Endodermal cell (in vitro differentiated cells): ENCODE measurements around the gene PGC. TPM values are rescaled to one million over a fixed set of nuclear protein-coding genes. Genes with fewer than 3 reads are reported as not detected.
A peak's percentile ranks its signal among the peaks of the same experiment; 100 is the strongest.

Experiments used
- DNase-seq: peaks from one replicate; pipeline ENCODE4 v3.0.0-alpha.2; 2017
- H3K27ac ChIP-seq: 2 replicates; pipeline ENCODE4 v1.5.1; 2013; ENCODE audit warnings: mild to moderate bottlenecking, low read depth, low read length, moderate library complexity
- H3K27me3 ChIP-seq: 2 replicates; pipeline ENCODE4 v1.6.1; 2013; ENCODE audit warnings: mild to moderate bottlenecking, low read length, moderate library complexity; ENCODE audit not compliant: insufficient read depth, control insufficient read depth, poor library complexity, severe bottlenecking
- H3K36me3 ChIP-seq: 2 replicates; pipeline ENCODE4 v1.7.0; 2013; ENCODE audit warnings: mild to moderate bottlenecking, low read length, moderate library complexity; ENCODE audit not compliant: control insufficient read depth, insufficient read depth
- H3K4me1 ChIP-seq: one replicate; pipeline ENCODE4 v1.7.0; 2013; ENCODE audit warnings: low read length; ENCODE audit not compliant: control insufficient read depth, insufficient read depth
- H3K4me3 ChIP-seq: 2 replicates; pipeline ENCODE4 v1.5.1; 2013; ENCODE audit warnings: mild to moderate bottlenecking, low read length, moderate library complexity
- H3K9ac ChIP-seq: 2 replicates; pipeline ENCODE4 v1.6.1; 2013; ENCODE audit warnings: mild to moderate bottlenecking, low read length, moderate library complexity; ENCODE audit not compliant: poor library complexity, severe bottlenecking; ENCODE audit errors: extremely low read depth
- H3K9me3 ChIP-seq: 2 replicates; pipeline ENCODE4 v1.6.1; 2013; ENCODE audit warnings: mild to moderate bottlenecking, low read length, moderate library complexity; ENCODE audit not compliant: control insufficient read depth
- H3K27ac Mint-ChIP-seq: 2 replicates; pipeline ENCODE4 v1.8.0; 2020; ENCODE audit warnings: mixed read lengths
- H3K27me3 Mint-ChIP-seq: 2 replicates; pipeline ENCODE4 v1.8.0; 2021; ENCODE audit warnings: mild to moderate bottlenecking, mixed read lengths; ENCODE audit not compliant: insufficient read depth
- H3K36me3 Mint-ChIP-seq: 2 replicates; pipeline ENCODE4 v1.8.0; 2020; ENCODE audit warnings: low read depth, mixed read lengths
- H3K4me1 Mint-ChIP-seq: 2 replicates; pipeline ENCODE4 v1.8.0; 2020; ENCODE audit warnings: mixed read lengths
- H3K4me3 Mint-ChIP-seq: 2 replicates; pipeline ENCODE4 v1.8.0; 2020; ENCODE audit warnings: mild to moderate bottlenecking, moderate library complexity, mixed read lengths
- H3K9me3 Mint-ChIP-seq: 2 replicates; pipeline ENCODE4 v1.8.0; 2020; ENCODE audit warnings: mild to moderate bottlenecking, mixed read lengths
- CTCF ChIP-seq: fragments of 200-600 bp; sonication (generic); conservative IDR thresholded peaks from 2 replicates; pipeline ENCODE4 v1.5.0; 2021; ENCODE audit warnings: antibody characterized with exemption, mild to moderate bottlenecking
- WGBS, 2 experiments: methylation state at CpG; one replicate each; pipeline versions ENCODE4 v1.1.5 to v1.1.7; 2013; ENCODE audit warnings: missing lambda C conversion rate in 2 of 2, mixed read lengths in 1 of 2; ENCODE audit not compliant: insufficient coverage in 1 of 2, insufficient read length in 1 of 2; 5-methylcytosine and 5-hydroxymethylcytosine counted together
- total RNA-seq, 2 donors: library from RNA; stranded (reverse); fragmentation: NEBNext Ultra II Directional in 1 of 2; extraction: Animal tissue kit (Norgen Biotek cat#: 25700) in 1 of 2; gene quantifications; 2 replicates in 1 of 2; 3 replicates in 1 of 2; pipeline ENCODE4 v1.2.1, GENCODE V29; 2021

The PGC gene
- total RNA-seq, 2 donors from 2014 or later, result not detected

GRCh38 chr6:41724228-41724580 is 23.0 kb downstream of the PGC start:
- no peak overlapping the region for H3K4me3 Mint-ChIP-seq

GRCh38 chr6:41723530-41724227 is 23.5 kb downstream of the PGC start:
- 74 to 84% methylated on average over 13 to 21 of the region's 21 CpGs for WGBS, 2 experiments
- Mint-ChIP-seq H3K4me1 (peaks cover 13% of the 10 kb centered on the region), H3K4me3 (no peak overlapping the region), H3K27ac (no peak overlapping the region), H3K27me3 (no peaks in the 10 kb centered on the region), H3K9me3 (no peaks in the 10 kb centered on the region), H3K36me3 (no peaks in the 10 kb centered on the region)
- Histone ChIP-seq H3K9ac (no peak overlapping the region), H3K4me1 (no peaks in the 10 kb centered on the region), H3K36me3 (no peaks in the 10 kb centered on the region), H3K27me3 (no peaks in the 10 kb centered on the region), H3K4me3 (no peak overlapping the region), H3K27ac (no peak overlapping the region), H3K9me3 (no peaks in the 10 kb centered on the region)
- TF ChIP-seq CTCF, result no peak
- peak; percentile 74 for DNase-seq

More at GRCh38 chr6:41724228-41724580, 23.0 kb downstream of the PGC start:
- no peaks in the 10 kb centered on the region for H3K36me3 Mint-ChIP-seq
- H3K36me3 ChIP-seq, result no peaks in the 10 kb centered on the region
- H3K4me3 ChIP-seq, result no peak overlapping the region
- peaks cover 13% of the 10 kb centered on the region for H3K4me1 Mint-ChIP-seq
- no peak for DNase-seq
- H3K27ac ChIP-seq, result no peak overlapping the region
- H3K27me3 ChIP-seq, result no peaks in the 10 kb centered on the region
- WGBS, 2 experiments, result 90 to 100% methylated on average over 7 of the region's 7 CpGs
- H3K9me3 Mint-ChIP-seq, result no peaks in the 10 kb centered on the region
- no peaks in the 10 kb centered on the region for H3K27me3 Mint-ChIP-seq
- H3K4me1 ChIP-seq, result no peaks in the 10 kb centered on the region
- no peak overlapping the region for H3K27ac Mint-ChIP-seq
- TF ChIP-seq CTCF, result no peak
- no peaks in the 10 kb centered on the region for H3K9me3 ChIP-seq
- no peak overlapping the region for H3K9ac ChIP-seq

- Mint-ChIP-seq H3K9me3 (no peaks in the 10 kb centered on the region), H3K4me1 (peaks cover 13% of the 10 kb centered on the region), H3K4me3 (no peak overlapping the region), H3K27ac (peak overlapping the region; percentile 44), H3K27me3 (no peaks in the 10 kb centered on the region), H3K36me3 (no peaks in the 10 kb centered on the region)
- Histone ChIP-seq H3K9me3 (no peaks in the 10 kb centered on the region), H3K4me3 (no peak overlapping the region), H3K9ac (no peak overlapping the region), H3K4me1 (no peaks in the 10 kb centered on the region), H3K36me3 (no peaks in the 10 kb centered on the region), H3K27ac (no peak overlapping the region), H3K27me3 (no peaks in the 10 kb centered on the region)
- WGBS, 2 experiments, result 84 to 92% methylated on average over 4 to 8 of the region's 8 CpGs
- no peak for DNase-seq
- TF ChIP-seq CTCF, result no peak
These were observed 24.1 kb downstream of the PGC start for GRCh38 chr6:41722969-41723529.
